HepG2 (cell line): ENCODE results near the gene CSH1. TPM values are rescaled to one million over a fixed set of nuclear protein-coding genes. Genes with fewer than 3 reads are reported as not detected.
"Not testable (repeated sequence)": the region's sequence is repeated elsewhere in the genome, so short reads cannot be mapped to it uniquely, and the experiment has no call there.

Experiments
- ATAC-seq: fragments of 200-7000 bp; cut with Tn5 transposase; 3 replicates; pipeline ENCODE4 v1.9.1; 2020; ENCODE audit warnings: mild to moderate bottlenecking, moderate library complexity
- BruUV-seq: library from RNA; stranded (reverse); fragments of 400-500 nt; replicated peaks from 2 replicates; lab custom pipeline; 2021; lab: Mats Ljungman, UMichigan
- CTCF ChIA-PET: fragments of 300-600 bp; formaldehyde crosslinking; extraction: SDS; loops from one replicate; lab custom pipeline; 2021; ENCODE audit warnings: low total read pairs, inconsistent platforms, low intra/inter-chr PET ratio; lab: Yijun Ruan, JAX
- POLR2A ChIA-PET: fragments of 350-600 bp; sonication (Branson Sonifier 250); formaldehyde crosslinking; loops from one replicate; lab custom pipeline; 2020; ENCODE audit warnings: antibody characterized with exemption, inconsistent platforms; lab: Yijun Ruan, JAX
- DNase-seq: peaks from one replicate; pipeline ENCODE4 v3.0.0-alpha.2; 2015; ENCODE audit warnings: low spot score
- FAIRE-seq: peaks from 3 replicates; lab custom pipeline; 2011; peaks lifted over from hg19 to GRCh38; lab: Jason Lieb, UNC
- H2AFZ ChIP-seq: one replicate; pipeline ENCODE4 v1.6.1; 2011; ENCODE audit warnings: low read length, inconsistent platforms
- H3K27ac ChIP-seq: fragments of 300-600 bp; 3 replicates; pipeline ENCODE4 v1.8.0; 2011; ENCODE audit warnings: mixed run types, mild to moderate bottlenecking, mixed read lengths, low read length, inconsistent platforms; ENCODE audit not compliant: insufficient read depth; ENCODE audit errors: extremely low read length
- H3K27me3 ChIP-seq, 2 experiments: fragments of 200-600 bp in 1 of 2; 2 replicates in 1 of 2; 3 replicates in 1 of 2; pipeline versions ENCODE4 v1.6.0 to v1.8.0; 2011; ENCODE audit warnings: low read length in 2 of 2, mild to moderate bottlenecking in 2 of 2, moderate library complexity in 2 of 2, inconsistent platforms in 1 of 2; ENCODE audit not compliant: insufficient read depth in 2 of 2, control insufficient read depth in 1 of 2
- H3K36me3 ChIP-seq, 2 experiments: fragments of 200-600 bp in 1 of 2; replicated peaks in 1 of 2; 2 replicates in 1 of 2; 3 replicates in 1 of 2; pipeline versions ENCODE4 v1.5.1 to v1.8.0; 2011; ENCODE audit warnings: low read length in 2 of 2, inconsistent platforms in 1 of 2; ENCODE audit not compliant: insufficient read depth in 2 of 2, control insufficient read depth in 1 of 2
- H3K4me1 ChIP-seq: 2 replicates; pipeline ENCODE4 v1.5.1; 2012; ENCODE audit warnings: low read length, inconsistent platforms; ENCODE audit not compliant: insufficient read depth
- H3K4me2 ChIP-seq: 2 replicates; pipeline ENCODE4 v1.6.0; 2011; ENCODE audit warnings: low read depth, low read length, inconsistent platforms
- H3K4me3 ChIP-seq, 3 experiments: fragments of 200-600 bp in 1 of 3; sonication (generic), shearing (Covaris generic) in 1 of 3; replicated peaks in 1 of 3; 2 replicates each; pipeline ENCODE4 v1.5.1; 2011 to 2016; ENCODE audit warnings: low read length in 3 of 3, inconsistent platforms in 2 of 3, low read depth in 2 of 3, mild to moderate bottlenecking in 2 of 3, control low read depth in 1 of 3, mixed read lengths in 1 of 3; ENCODE audit not compliant: insufficient read depth in 1 of 3
- H3K79me2 ChIP-seq: one replicate; pipeline ENCODE4 v1.6.1; 2011; ENCODE audit warnings: low read length, inconsistent platforms; ENCODE audit not compliant: insufficient read depth
- H3K9ac ChIP-seq: 2 replicates; pipeline ENCODE4 v1.6.0; 2011; ENCODE audit warnings: mild to moderate bottlenecking, low read depth, low read length, inconsistent platforms; ENCODE audit not compliant: insufficient read depth
- H3K9me3 ChIP-seq: 2 replicates; pipeline ENCODE4 v1.5.1; 2012; ENCODE audit warnings: mild to moderate bottlenecking, low read length
- H4K20me1 ChIP-seq: 2 replicates; pipeline ENCODE4 v1.6.0; 2011; ENCODE audit warnings: inconsistent platforms, mild to moderate bottlenecking, low read length, moderate library complexity; ENCODE audit not compliant: insufficient read depth
- RAD51 ChIP-seq: fragments of 450-650 bp; IDR thresholded peaks from 2 replicates; pipeline ENCODE4 v1.6.1; 2016; ENCODE audit warnings: borderline replicate concordance
- STAT6 ChIP-seq: sonication (generic); formaldehyde crosslinking; IDR thresholded peaks from 2 replicates; pipeline ENCODE4 v1.4.0; 2020; ENCODE audit warnings: missing genetic modification reagents, mild to moderate bottlenecking, borderline replicate concordance
- ZNF660 ChIP-seq: sonication (generic); formaldehyde crosslinking; IDR thresholded peaks from 2 replicates; pipeline ENCODE4 v1.5.1; 2020; ENCODE audit warnings: mild to moderate bottlenecking, low read depth, missing genetic modification reagents, borderline replicate concordance
- WGBS: methylation state at CpG from one replicate; pipeline ENCODE4 v1.1.6; 2017; ENCODE audit warnings: low lambda C conversion rate; 5-methylcytosine and 5-hydroxymethylcytosine counted together
- in situ Hi-C: cut with HindIII; loops from 2 replicates; pipeline ENCODE4 v1.10.0; 2017; ENCODE audit warnings: low pct_unique_long_range_greater_than_20kb; ENCODE audit not compliant: extremely low pct_ligation_motif_present
- intact Hi-C: fragments of 100-400 bp; cut with micrococcal nuclease; formaldehyde crosslinking; loops from one replicate; pipeline ENCODE4 v1.10.0; 2022; ENCODE audit not compliant: unreplicated experiment
- polyA plus RNA-seq, 8 experiments: library from polyadenylated mRNA; depleted of rRNA in 3 of 8; stranded (reverse) in 7 of 8; unstranded in 1 of 8; fragments of >200 nt; fragmentation: Illumina TruSeq in 4 of 8; extraction: Trizol in 4 of 8; gene quantifications; 2 replicates each; pipeline versions ENCODE4 v1.2.1 to v1.2.3, GENCODE V29; 2011 to 2016; ENCODE audit warnings: low read depth in 4 of 8, missing spikeins in 1 of 8, mixed read lengths in 1 of 8; ENCODE audit not compliant: insufficient read depth in 1 of 8
- total RNA-seq, 5 experiments: library from RNA; depleted of rRNA; stranded (reverse); fragments of >200 nt; fragmentation: Illumina TruSeq; extraction: Trizol; gene quantifications; 2 replicates each; pipeline ENCODE4 v1.2.3, GENCODE V29; 2016; ENCODE audit warnings: low read depth in 1 of 5

CSH1 gene
- total and polyA plus RNA-seq, 2 of the 13 experiments (the other 11 are each of a cell fraction or from before 2014, with no cell fraction given) = not detected

DNA sequence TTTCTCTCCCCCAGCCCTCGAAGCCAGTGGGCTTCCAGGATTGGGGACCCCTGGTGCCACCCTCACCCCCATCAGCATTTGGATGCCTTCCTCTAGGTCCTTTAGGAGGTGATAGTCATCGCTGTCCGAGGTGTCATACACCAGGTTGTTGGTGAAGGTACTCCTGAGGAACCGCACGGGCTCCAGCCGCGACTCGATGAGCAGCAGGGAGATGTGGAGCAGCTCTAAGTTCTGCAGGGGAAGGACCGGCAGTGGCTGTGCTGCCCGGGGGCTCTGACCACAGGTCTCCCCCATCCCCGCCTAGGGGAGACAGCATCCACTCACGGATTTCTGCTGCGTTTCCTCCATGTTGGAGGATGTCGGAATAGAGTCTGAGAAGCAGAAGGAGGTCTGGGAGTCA lies 13.7 kb upstream of the CSH1 start (continued):
- no peak for TF ChIP-seq ZNF660 (CRISPR knock-in tag)
- TF ChIP-seq RAD51 = no peak
- TF ChIP-seq STAT6 (CRISPR knock-in tag) = no peak

- FAIRE-seq, H3K4me1 ChIP-seq, intact Hi-C loops, H2AFZ ChIP-seq, DNase-seq, H3K36me3 ChIP-seq, H3K79me2 ChIP-seq, H3K4me3 ChIP-seq, POLR2A ChIA-PET, CTCF ChIA-PET, H3K9me3 ChIP-seq, H3K9ac ChIP-seq, H3K27ac ChIP-seq, in situ Hi-C loops, BruUV-seq, ATAC-seq, H3K4me2 ChIP-seq, H4K20me1 ChIP-seq: not testable (repeated sequence)
- H3K27me3 ChIP-seq = peaks cover 4 to 38% of the 10 kb centered on the region in 2 experiments; a peak in 4 of 5 replicates
- 19% methylated on average over 5 of the region's 10 CpGs for WGBS
These were observed 13.2 kb upstream of the CSH1 start for GRCh38 chr17:63909586-63909985.
